GM19395 (cell line): ENCODE results near the gene CYB561D2.

ENCODE experiments used
- ATAC-seq: cut with Tn5 transposase; IDR thresholded peaks from one replicate; pipeline ENCODE4 v1.9.1; 2021; ENCODE audit warnings: mild to moderate bottlenecking, moderate library complexity; ENCODE audit not compliant: unreplicated experiment

CYB561D2 gene

GRCh38 chr3:50323092-50323600, 27.5 kb upstream of the CYB561D2 start:
- ATAC-seq = no peak

- no peak for ATAC-seq
These were observed 27.0 kb upstream of the CYB561D2 start for GRCh38 chr3:50323614-50324199.

GRCh38 chr3:50324351-50325112, 26.1 kb upstream of the CYB561D2 start:
- ATAC-seq = no peak

GRCh38 chr3:50325113-50325480, 25.6 kb upstream of the CYB561D2 start:
- ATAC-seq = no peak

GRCh38 chr3:50325497-50326181, 25.0 kb upstream of the CYB561D2 start:
- no peak for ATAC-seq

GRCh38 chr3:50326182-50326541, 24.5 kb upstream of the CYB561D2 start:
- ATAC-seq = no peak

GRCh38 chr3:50327129-50327528, 23.5 kb upstream of the CYB561D2 start:
- ATAC-seq = no peak

GRCh38 chr3:50327943-50328691, 22.5 kb upstream of the CYB561D2 start, which contains the start of gene TUSC2:
TSS of gene TUSC2 (minus strand) at chr3:50328223. CDS start at chr3:50328099, 124 bp downstream.
- peak; percentile 80 for ATAC-seq

GRCh38 chr3:50330330-50330729, 20.3 kb upstream of the CYB561D2 start:
- ATAC-seq = no peak

- no peak for ATAC-seq
These were observed 19.2 kb upstream of the CYB561D2 start for GRCh38 chr3:50331364-50331907.

- no peak for ATAC-seq
These were observed 16.8 kb upstream of the CYB561D2 start for GRCh38 chr3:50333744-50334328.

- no peak for ATAC-seq
These were observed 16.2 kb upstream of the CYB561D2 start for GRCh38 chr3:50334339-50335075.

GRCh38 chr3:50336452-50337174, 14.0 kb upstream of the CYB561D2 start:
- peak; percentile 34 for ATAC-seq

- peak; percentile 76 for ATAC-seq
These were observed 13.3 kb upstream of the CYB561D2 start for GRCh38 chr3:50337175-50337861.

- ATAC-seq = no peak
These were observed 11.7 kb upstream of the CYB561D2 start for GRCh38 chr3:50338965-50339364.

GRCh38 chr3:50339485-50340146, 11.0 kb upstream of the CYB561D2 start:
- ATAC-seq = no peak

- ATAC-seq = no peak
These were observed 10.6 kb upstream of the CYB561D2 start for GRCh38 chr3:50340147-50340447.
